Endothelial cell of umbilical vein (primary cell): ENCODE data around the gene MVB12B. TPM values are rescaled to one million over a fixed set of nuclear protein-coding genes. Genes with fewer than 3 reads are reported as not detected.

Experiments used
- BruUV-seq: library from RNA; stranded (reverse); fragments of 400-500 nt; replicated peaks from 2 replicates; lab custom pipeline; 2021; lab: Mats Ljungman, UMichigan
- CTCF ChIA-PET: fragments of 300-600, 350-600 bp; sonication (Branson Sonifier 250); formaldehyde crosslinking; loops from one replicate; lab custom pipeline; 2021; ENCODE audit warnings: antibody characterized with exemption, inconsistent platforms; lab: Charles Lee
- POLR2A ChIA-PET: fragments of 300-600, 350-600 bp; sonication (Branson Sonifier 250); formaldehyde crosslinking; loops from one replicate; lab custom pipeline; 2021; ENCODE audit warnings: antibody characterized with exemption, inconsistent platforms; lab: Charles Lee
- DNase-seq: peaks from one replicate; pipeline ENCODE4 v3.0.0-alpha.2; 2011; ENCODE audit warnings: low read depth, low spot score
- FAIRE-seq: peaks from 2 replicates; lab custom pipeline; 2011; peaks lifted over from hg19 to GRCh38; lab: Jason Lieb, UNC
- H2AFZ ChIP-seq: 2 replicates; pipeline ENCODE4 v1.6.0; 2012; ENCODE audit warnings: low read depth, low read length, control low read depth, inconsistent platforms
- H3K27ac ChIP-seq: 2 replicates; pipeline ENCODE4 v1.5.1; 2011; ENCODE audit warnings: low read depth, mild to moderate bottlenecking, control low read depth, low read length, moderate library complexity; ENCODE audit not compliant: insufficient read depth
- H3K27me3 ChIP-seq, 2 experiments: 2 replicates each; pipeline versions ENCODE4 v1.6.0 to v1.6.1; 2011; ENCODE audit warnings: low read length in 2 of 2, mixed read lengths in 1 of 2; ENCODE audit not compliant: control insufficient read depth in 2 of 2, insufficient read depth in 2 of 2
- H3K36me3 ChIP-seq, 2 experiments: 2 replicates in 1 of 2; 3 replicates in 1 of 2; pipeline ENCODE4 v1.5.1; 2011; ENCODE audit warnings: low read length in 2 of 2, mild to moderate bottlenecking in 1 of 2, moderate library complexity in 1 of 2; ENCODE audit not compliant: control insufficient read depth in 2 of 2, insufficient read depth in 2 of 2; ENCODE audit errors: extremely low read depth in 1 of 2
- H3K4me1 ChIP-seq: 3 replicates; pipeline ENCODE4 v1.5.1; 2011; ENCODE audit warnings: mild to moderate bottlenecking, low read length; ENCODE audit not compliant: control insufficient read depth, insufficient read depth; ENCODE audit errors: extremely low read depth
- H3K4me2 ChIP-seq: 2 replicates; pipeline ENCODE4 v1.6.1; 2011; ENCODE audit warnings: low read length, control low read depth, mixed read lengths; ENCODE audit not compliant: insufficient read depth
- H3K4me3 ChIP-seq, 3 experiments: fragments of 200-600 bp in 1 of 3; sonication (generic), shearing (Covaris generic) in 1 of 3; replicated peaks in 1 of 3; 2 replicates each; pipeline ENCODE4 v1.5.1; 2011 to 2016; ENCODE audit warnings: control low read depth in 3 of 3, low read length in 3 of 3, mild to moderate bottlenecking in 2 of 3, inconsistent platforms in 1 of 3, low read depth in 1 of 3, moderate library complexity in 1 of 3; ENCODE audit not compliant: insufficient read depth in 1 of 3
- H3K79me2 ChIP-seq: 2 replicates; pipeline ENCODE4 v1.6.0; 2012; ENCODE audit warnings: low read length, inconsistent platforms; ENCODE audit not compliant: control insufficient read depth, insufficient read depth
- H3K9ac ChIP-seq: replicated peaks from 2 replicates; pipeline ENCODE3; 2011; ENCODE audit warnings: low read length, control low read depth; ENCODE audit not compliant: insufficient read depth; ENCODE audit errors: extremely low read depth
- H3K9me1 ChIP-seq: replicated peaks from 3 replicates; pipeline ENCODE4 v1.6.0; 2011; ENCODE audit warnings: mild to moderate bottlenecking, low read length; ENCODE audit not compliant: control insufficient read depth, insufficient read depth; ENCODE audit errors: extremely low read depth
- H3K9me3 ChIP-seq: replicated peaks from 2 replicates; pipeline ENCODE4 v1.5.1; 2012; ENCODE audit warnings: low read length, inconsistent platforms; ENCODE audit not compliant: control insufficient read depth, insufficient read depth
- H4K20me1 ChIP-seq: replicated peaks from 2 replicates; pipeline ENCODE3; 2011; ENCODE audit warnings: mild to moderate bottlenecking, low read length; ENCODE audit not compliant: control insufficient read depth, insufficient read depth; ENCODE audit errors: extremely low read depth
- EZH2 ChIP-seq: IDR thresholded peaks from 2 replicates; pipeline ENCODE4 v1.6.1; 2012; ENCODE audit warnings: borderline replicate concordance, low read depth, mild to moderate bottlenecking, moderate library complexity, low read length, inconsistent platforms; ENCODE audit not compliant: severe bottlenecking
- FOS ChIP-seq: IDR thresholded peaks from 2 replicates; pipeline ENCODE4 v1.6.1; 2011; ENCODE audit warnings: mild to moderate bottlenecking, low read length, moderate library complexity, borderline replicate concordance; ENCODE audit not compliant: insufficient read depth
- GATA2 ChIP-seq: IDR thresholded peaks from 2 replicates; pipeline ENCODE4 v1.7.0; 2011; ENCODE audit warnings: low read depth, mild to moderate bottlenecking, moderate library complexity, mixed read lengths, low read length; ENCODE audit not compliant: insufficient read length, insufficient read depth
- JUN ChIP-seq: IDR thresholded peaks from 2 replicates; pipeline ENCODE4 v1.6.1; 2011; ENCODE audit warnings: borderline replicate concordance, low read depth; ENCODE audit not compliant: insufficient read length, insufficient read depth
- MYC ChIP-seq: IDR thresholded peaks from one replicate; pipeline ENCODE4 v1.6.1; 2011; ENCODE audit warnings: mild to moderate bottlenecking, low read depth, low read length
- POLR2A ChIP-seq: IDR thresholded peaks from 2 replicates; pipeline ENCODE4 v1.6.1; 2012; ENCODE audit warnings: low read depth, mild to moderate bottlenecking, control low read depth, low read length
- POLR2AphosphoS5 ChIP-seq: IDR thresholded peaks from 2 replicates; pipeline ENCODE4 v1.6.1; 2012; ENCODE audit warnings: low read depth, mild to moderate bottlenecking, control low read depth, low read length, moderate library complexity; ENCODE audit not compliant: insufficient read depth
- dilution Hi-C: fragments of 300-500 bp; cut with MboI; formaldehyde crosslinking; loops from one replicate; pipeline ENCODE4 v1.15.0; 2019; ENCODE audit warnings: low sequenced_read_pairs; ENCODE audit not compliant: extremely low pct_ligation_motif_present
- intact Hi-C: fragments of 100-400 bp; cut with micrococcal nuclease; formaldehyde crosslinking; loops from one replicate; pipeline ENCODE4 v1.10.0; 2022
- polyA plus RNA-seq, 4 experiments: library from polyadenylated mRNA; depleted of rRNA in 3 of 4; stranded (reverse) in 3 of 4; unstranded in 1 of 4; fragments of >200 nt; gene quantifications; 2 replicates each; pipeline versions ENCODE4 v1.2.1 to v1.2.3, GENCODE V29; 2011 to 2012; ENCODE audit warnings: missing spikeins in 1 of 4
- total RNA-seq: library from RNA; stranded (reverse); gene quantifications from 2 replicates; pipeline ENCODE4 v1.2.3, GENCODE V29; 2021
- TF ChIP-seq, protein P1 (sequence below): IDR thresholded peaks from 2 replicates; pipeline ENCODE4 v1.6.1; 2011; ENCODE audit not compliant: insufficient read depth, insufficient read length
- TF ChIP-seq, protein P2 (sequence below), 2 donors: IDR thresholded peaks; 1 replicate in 1 of 2; 2 replicates in 1 of 2; pipeline ENCODE4 v1.5.1; 2011; ENCODE audit warnings: low read length in 2 of 2, mild to moderate bottlenecking in 2 of 2, moderate library complexity in 2 of 2, control low read depth in 1 of 2, inconsistent platforms in 1 of 2, low read depth in 1 of 2; ENCODE audit not compliant: insufficient read depth in 1 of 2; ENCODE audit errors: extremely low read depth in 1 of 2

The MVB12B gene
- total and polyA plus RNA-seq, 2 donors (not counting 3 experiments of a cell fraction or from before 2014, with no cell fraction given) = 6.6 to 17.3 TPM

DNA sequence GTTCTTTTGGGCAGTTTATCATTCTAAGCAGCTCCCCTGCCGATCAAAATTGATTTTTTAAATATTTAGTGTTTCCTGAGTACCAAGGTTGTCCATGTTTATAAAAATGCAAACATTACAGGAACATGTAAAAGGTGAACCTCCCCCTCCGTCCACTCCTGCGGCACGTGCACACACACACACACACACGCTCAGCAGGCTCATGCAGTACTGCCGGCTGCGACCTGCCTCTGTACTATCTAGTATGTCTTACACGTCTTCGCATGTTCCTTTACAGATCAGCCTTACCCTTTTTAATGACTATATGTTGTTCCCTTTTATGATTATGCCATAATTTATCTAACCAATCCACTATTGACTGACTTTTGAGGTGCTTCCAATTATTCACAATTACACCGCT lies 165.3 kb downstream of the MVB12B start:
- Histone ChIP-seq H3K36me3 (no peaks in the 10 kb centered on the region), H3K27ac (no peak overlapping the region), H4K20me1 (no peaks in the 10 kb centered on the region), H3K4me3 (no peak overlapping the region), H3K9me1 (no peaks in the 10 kb centered on the region), H3K4me1 (no peaks in the 10 kb centered on the region), H3K4me2 (no peak overlapping the region), H3K79me2 (no peaks in the 10 kb centered on the region), H2AFZ (no peak overlapping the region), H3K27me3 (no peaks in the 10 kb centered on the region), H3K9ac (no peak overlapping the region), H3K9me3 (no peaks in the 10 kb centered on the region)
- no peak for TF ChIP-seq FOS
- TF ChIP-seq GATA2 = no peak
- TF ChIP-seq JUN = no peak
- TF ChIP-seq EZH2 = no peak
- TF ChIP-seq POLR2AphosphoS5 = no peak
- no peak for TF ChIP-seq MYC
- TF ChIP-seq, protein P1, sequence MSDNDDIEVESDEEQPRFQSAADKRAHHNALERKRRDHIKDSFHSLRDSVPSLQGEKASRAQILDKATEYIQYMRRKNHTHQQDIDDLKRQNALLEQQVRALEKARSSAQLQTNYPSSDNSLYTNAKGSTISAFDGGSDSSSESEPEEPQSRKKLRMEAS = no peak
- TF ChIP-seq, protein P2, sequence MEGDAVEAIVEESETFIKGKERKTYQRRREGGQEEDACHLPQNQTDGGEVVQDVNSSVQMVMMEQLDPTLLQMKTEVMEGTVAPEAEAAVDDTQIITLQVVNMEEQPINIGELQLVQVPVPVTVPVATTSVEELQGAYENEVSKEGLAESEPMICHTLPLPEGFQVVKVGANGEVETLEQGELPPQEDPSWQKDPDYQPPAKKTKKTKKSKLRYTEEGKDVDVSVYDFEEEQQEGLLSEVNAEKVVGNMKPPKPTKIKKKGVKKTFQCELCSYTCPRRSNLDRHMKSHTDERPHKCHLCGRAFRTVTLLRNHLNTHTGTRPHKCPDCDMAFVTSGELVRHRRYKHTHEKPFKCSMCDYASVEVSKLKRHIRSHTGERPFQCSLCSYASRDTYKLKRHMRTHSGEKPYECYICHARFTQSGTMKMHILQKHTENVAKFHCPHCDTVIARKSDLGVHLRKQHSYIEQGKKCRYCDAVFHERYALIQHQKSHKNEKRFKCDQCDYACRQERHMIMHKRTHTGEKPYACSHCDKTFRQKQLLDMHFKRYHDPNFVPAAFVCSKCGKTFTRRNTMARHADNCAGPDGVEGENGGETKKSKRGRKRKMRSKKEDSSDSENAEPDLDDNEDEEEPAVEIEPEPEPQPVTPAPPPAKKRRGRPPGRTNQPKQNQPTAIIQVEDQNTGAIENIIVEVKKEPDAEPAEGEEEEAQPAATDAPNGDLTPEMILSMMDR (IDR thresholded peaks at IDR 0.05; ENCODE audit: extremely low read depth in 1 of 2, insufficient read depth in 1 of 2, low read depth in 1 of 2, low read length in 2 of 2) = no peak
- no peak for TF ChIP-seq POLR2A
- dilution Hi-C loops (no loop called here), intact Hi-C loops (loop anchor here (1.0 to 5.0 kb wide), 5 partner anchors 94 to 1085 kb away; no protein-coding TSS in a partner anchor)
- no peak for DNase-seq
- no peak for FAIRE-seq
- no TSS peak for BruUV-seq
- CTCF ChIA-PET = interaction anchor here (0.6 to 4.7 kb wide), 23 partner anchors 9 to 1236 kb away, joined by 3 to 91 read pairs (median 4); no protein-coding TSS in a partner anchor
- POLR2A ChIA-PET = no interaction called here
